Spleen (tissue), 11 donors: ENCODE measurements around the gene RPL14. TPM values are rescaled to one million over a fixed set of nuclear protein-coding genes. Genes with fewer than 3 reads are reported as not detected.

ENCODE experiments used
- DNase-seq: peaks from one replicate; pipeline ENCODE4 v3.0.0-alpha.2; 2020
- H3K27ac ChIP-seq, 8 donors: fragments of 200-600 bp; sonication (generic) in 7 of 8; 1 replicate in 4 of 8; 2 replicates in 4 of 8; pipeline versions ENCODE4 v1.5.0 to v1.8.0; 2016 to 2021; ENCODE audit warnings: inconsistent platforms in 4 of 8, mild to moderate bottlenecking in 4 of 8, moderate library complexity in 1 of 8
- H3K27me3 ChIP-seq, 7 donors: fragments of 200-600 bp; sonication (generic) in 6 of 7; replicated peaks in 1 of 7; 1 replicate in 4 of 7; 2 replicates in 3 of 7; pipeline versions ENCODE4 v1.5.0 to v1.8.0; 2016 to 2021; ENCODE audit warnings: inconsistent platforms in 3 of 7, mild to moderate bottlenecking in 1 of 7
- H3K36me3 ChIP-seq, 6 donors: fragments of 200-600 bp; sonication (generic) in 5 of 6; 1 replicate in 4 of 6; 2 replicates in 2 of 6; pipeline versions ENCODE4 v1.5.0 to v1.8.0; 2016 to 2021; ENCODE audit warnings: inconsistent platforms in 2 of 6
- H3K4me1 ChIP-seq, 6 donors: fragments of 200-600 bp; sonication (generic) in 5 of 6; 1 replicate in 3 of 6; 2 replicates in 3 of 6; pipeline versions ENCODE4 v1.5.0 to v1.8.0; 2016 to 2021; ENCODE audit warnings: inconsistent platforms in 3 of 6
- H3K4me3 ChIP-seq, 8 donors: fragments of 200-600 bp; sonication (generic) in 7 of 8; 1 replicate in 4 of 8; 2 replicates in 4 of 8; pipeline versions ENCODE4 v1.5.0 to v1.8.0; 2016 to 2021; ENCODE audit warnings: inconsistent platforms in 4 of 8, mild to moderate bottlenecking in 4 of 8, moderate library complexity in 2 of 8
- H3K9me3 ChIP-seq, 8 donors: fragments of 200-600 bp; sonication (generic) in 7 of 8; 1 replicate in 4 of 8; 2 replicates in 4 of 8; pipeline versions ENCODE4 v1.5.0 to v1.8.0; 2016 to 2021; ENCODE audit warnings: inconsistent platforms in 4 of 8
- CTCF ChIP-seq, 11 experiments: fragments of 200-600 bp in 7 of 11; fragments of 450-650 bp in 4 of 11; sonication (generic) in 4 of 11; IDR thresholded peaks in 8 of 11; conservative IDR thresholded peaks in 3 of 11; 1 replicate in 7 of 11; 2 replicates in 4 of 11; pipeline versions ENCODE4 v1.4.0 to v1.8.0; 2016 to 2021; ENCODE audit warnings: antibody characterized with exemption in 11 of 11, inconsistent platforms in 4 of 11, mild to moderate bottlenecking in 1 of 11
- POLR2A ChIP-seq, 3 donors: fragments of 450-650 bp; IDR thresholded peaks; one replicate each; pipeline ENCODE4 v1.5.1; 2017; ENCODE audit warnings: antibody characterized with exemption in 3 of 3, mild to moderate bottlenecking in 1 of 3
- POLR2AphosphoS5 ChIP-seq, 3 donors: sonication (generic); formaldehyde crosslinking; IDR thresholded peaks; one replicate each; pipeline ENCODE4 v1.5.1; 2017; ENCODE audit warnings: antibody characterized with exemption in 3 of 3
- WGBS, 5 donors: extraction: QIAGEN DNeasy Blood & Tissue Kit in 3 of 5; methylation state at CpG; one replicate each; pipeline versions ENCODE4 v1.1.5 to v1.1.7; 2013 to 2018; 5-methylcytosine and 5-hydroxymethylcytosine counted together
- intact Hi-C: fragments of 100-400 bp; cut with DNase I; formaldehyde crosslinking; loops from one replicate; pipeline ENCODE4 v1.15.0; 2023; ENCODE audit warnings: low total_unique reads
- polyA plus RNA-seq, 3 donors: library from polyadenylated mRNA; stranded (reverse); fragments of 200-250 nt; gene quantifications; one replicate each; pipeline ENCODE4 v1.2.1, GENCODE V29; 2013
- total RNA-seq, 7 donors: library from RNA; depleted of rRNA in 3 of 7; stranded (reverse); fragments of >200 nt in 3 of 7; fragmentation: NEBNext Ultra II Directional in 4 of 7; extraction: Animal tissue kit (Norgen Biotek cat#: 25700) in 4 of 7; gene quantifications; one replicate each; pipeline versions ENCODE4 v1.1.0 to v1.2.1, GENCODE V29; 2016 to 2021
- donor health status: healthy with polysubstance abuse.
- donor health status: DM: no; HTN: no; CAD: no; lungs with moderate emphysema.
- donor health status: DM: no; HTN: no; CAD: no.
- donor health status: Bipolar disorder and iron deficiency.
- donor health status: healthy.
- donor health status: DM: no; HTN: no; CAD: no.
- donor health status: DM: yes; HTN: yes; CAD: no.

The RPL14 gene
- total and polyA plus RNA-seq, 10 donors: 292 to 2,856 (median 1,317) TPM

- intact Hi-C loops: loop anchor here (10.0 kb wide), 2 partner anchors 73 to 137 kb away; partner anchors contain the start of gene ZNF621
- Histone ChIP-seq H3K27ac (no peak overlapping the region), H3K27me3 (no peaks in the 10 kb centered on the region), H3K4me1 (peaks cover 10 to 35% (median 23%) of the 10 kb centered on the region in 6 donors), H3K4me3 (no peak overlapping the region), H3K9me3 (no peaks in the 10 kb centered on the region), H3K36me3 (peaks cover 0 to 14% (median 2%) of the 10 kb centered on the region in 6 donors)
- no peak for DNase-seq
- TF ChIP-seq POLR2AphosphoS5 (IDR thresholded peaks at IDR 0.05) (no peak), POLR2A (IDR thresholded peaks at IDR 0.05) (no peak), CTCF (IDR thresholded peaks at IDR 0.05 in 8 of 11, conservative IDR thresholded peaks at IDR 0.05 in 3 of 11) (no peak)
These were observed 5.6 kb upstream of the RPL14 start for GRCh38 chr3:40451551-40451950.

- H3K27me3 ChIP-seq: no peaks in the 10 kb centered on the region
- TF ChIP-seq POLR2A (IDR thresholded peaks at IDR 0.05) (no peak), CTCF (IDR thresholded peaks at IDR 0.05 in 8 of 11, conservative IDR thresholded peaks at IDR 0.05 in 3 of 11) (no peak)
- no peak for DNase-seq
- H3K36me3 ChIP-seq: peaks cover 0 to 14% (median 2%) of the 10 kb centered on the region in 6 donors
- 77 to 90% (median 86%) methylated on average over 1 of the region's 1 CpG for WGBS, 5 donors
- no peaks in the 10 kb centered on the region for H3K9me3 ChIP-seq
- peaks cover 11 to 37% (median 24%) of the 10 kb centered on the region in 6 donors for H3K4me1 ChIP-seq
- intact Hi-C loops: loop anchor here (10.0 kb wide), 2 partner anchors 73 to 137 kb away; partner anchors contain the start of gene ZNF621
- peak overlapping the region in 7 of 8 donors; percentile 88 to 97 (median 95) for H3K27ac ChIP-seq
- H3K4me3 ChIP-seq: peak overlapping the region in 7 of 8 donors; percentile 36 to 76 (median 57)
These were observed 5.1 kb upstream of the RPL14 start for GRCh38 chr3:40452057-40452456.

DNA sequence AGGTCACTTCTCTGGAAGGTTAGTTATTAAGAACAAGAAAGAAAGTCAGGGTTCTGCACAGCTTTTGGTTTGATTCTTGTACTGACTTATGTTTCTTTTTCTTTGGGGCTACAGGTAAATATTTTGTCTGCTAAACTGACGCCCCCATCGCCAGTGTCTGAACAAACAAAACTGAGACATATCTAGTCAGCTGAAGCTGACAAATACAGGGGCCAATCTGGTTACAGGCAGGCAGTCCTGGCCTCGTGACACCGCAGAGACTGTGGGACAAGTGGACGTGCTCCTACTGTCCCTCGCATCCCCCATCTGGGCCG, 4.6 kb upstream of the RPL14 start:
- DNase-seq: no peak
- intact Hi-C loops: loop anchor here (10.0 kb wide), 2 partner anchors 72 to 138 kb away; partner anchors contain the start of gene ZNF621
- peaks cover 0 to 14% (median 2%) of the 10 kb centered on the region in 6 donors for H3K36me3 ChIP-seq
- TF ChIP-seq CTCF (IDR thresholded peaks at IDR 0.05 in 8 of 11, conservative IDR thresholded peaks at IDR 0.05 in 3 of 11) (no peak), POLR2AphosphoS5 (IDR thresholded peaks at IDR 0.05) (no peak), POLR2A (IDR thresholded peaks at IDR 0.05) (no peak)
- H3K4me1 ChIP-seq: peaks cover 11 to 38% (median 24%) of the 10 kb centered on the region in 6 donors
- H3K9me3 ChIP-seq: no peaks in the 10 kb centered on the region
- 0 to 7% (median 3%) methylated on average over 6 to 7 of the region's 7 CpGs for WGBS, 5 donors
- H3K4me3 ChIP-seq: peak overlapping the region; percentile 36 to 76 (median 58)
- H3K27ac ChIP-seq: peak overlapping the region; percentile 88 to 97 (median 96)
- no peaks in the 10 kb centered on the region for H3K27me3 ChIP-seq

DNA sequence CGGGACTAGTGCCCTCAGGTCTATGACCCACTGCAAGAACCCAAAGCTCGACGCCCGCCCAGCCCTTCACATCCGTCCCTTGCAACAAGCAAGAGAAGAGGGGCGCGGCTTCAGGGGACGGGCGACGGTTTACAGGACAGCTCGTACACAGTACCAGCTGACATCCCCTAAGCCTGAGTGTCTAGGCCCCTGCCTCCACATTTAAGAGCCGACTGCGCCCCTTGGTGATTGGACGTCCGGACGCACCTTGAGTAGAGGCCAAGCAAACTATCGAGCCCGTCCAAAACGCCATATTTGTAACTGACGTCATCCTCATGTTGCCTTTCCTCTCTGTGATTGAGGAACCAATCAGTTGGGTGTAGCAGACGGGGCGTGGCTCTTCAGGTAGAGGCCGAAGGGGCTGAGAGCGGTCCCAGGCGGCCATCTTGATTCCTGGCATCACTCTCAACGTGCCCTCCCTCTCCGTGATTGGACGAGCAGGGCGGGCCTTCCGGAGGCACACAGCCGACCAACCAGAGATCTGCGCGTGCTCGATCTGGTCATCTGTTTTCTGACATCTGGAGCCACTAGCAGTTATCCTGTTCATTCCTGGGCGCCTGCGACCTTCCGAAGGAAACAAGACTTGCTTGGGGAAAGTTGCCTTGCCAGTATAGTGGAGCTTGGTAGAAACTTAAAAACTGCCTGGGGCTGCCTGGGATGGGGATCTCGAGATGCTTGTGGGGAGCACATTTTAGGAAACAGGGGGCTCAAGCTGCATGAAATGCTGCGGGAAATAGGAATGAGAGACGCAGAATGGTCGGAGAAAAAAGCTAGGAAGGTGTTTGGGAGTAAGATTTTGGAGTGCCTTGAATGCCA, 4.0 kb upstream of the RPL14 start:
- Histone ChIP-seq H3K36me3 (peaks cover 0 to 14% (median 2%) of the 10 kb centered on the region in 6 donors), H3K4me1 (peaks cover 14 to 44% (median 30%) of the 10 kb centered on the region in 6 donors), H3K9me3 (no peaks in the 10 kb centered on the region), H3K27ac (peak overlapping the region; percentile 88 to 97 (median 96)), H3K4me3 (peak overlapping the region; percentile 36 to 76 (median 58)), H3K27me3 (no peaks in the 10 kb centered on the region)
- intact Hi-C loops: loop anchor here (10.0 kb wide), 2 partner anchors 72 to 138 kb away; partner anchors contain the start of gene ZNF621
- WGBS, 5 donors: 0 to 1% (median 0%) methylated on average over 35 to 41 of the region's 41 CpGs
- DNase-seq: peak; percentile 100
- TF ChIP-seq POLR2AphosphoS5 (IDR thresholded peaks at IDR 0.05) (peak; percentile 86 to 92 (median 88)), POLR2A (IDR thresholded peaks at IDR 0.05) (peak in 1 of 3 donors; percentile 42), CTCF (IDR thresholded peaks at IDR 0.05 in 8 of 11, conservative IDR thresholded peaks at IDR 0.05 in 3 of 11) (no peak)
